BLaER1 treated with 17β-estradiol and CSF1 and Interleukin-3, amounts not matched to agents 10 nM and 100 nM (cell line): Measurements from ENCODE around the gene GCN1.

Experiments
- H3K27ac ChIP-seq, 11 experiments: shearing (Covaris generic); formaldehyde crosslinking; 2 replicates each; pipeline ENCODE4 v1.8.1; 2022
- H3K27me3 ChIP-seq, 11 experiments: shearing (Covaris generic); formaldehyde crosslinking; 2 replicates each; pipeline ENCODE4 v1.8.1; 2022
- H3K36me3 ChIP-seq, 11 experiments: shearing (Covaris generic); formaldehyde crosslinking; 2 replicates each; pipeline ENCODE4 v1.8.1; 2022
- H3K4me1 ChIP-seq, 10 experiments: shearing (Covaris generic); formaldehyde crosslinking; 2 replicates each; pipeline ENCODE4 v1.8.1; 2022
- H3K4me2 ChIP-seq, 11 experiments: shearing (Covaris generic); formaldehyde crosslinking; 2 replicates each; pipeline ENCODE4 v1.8.1; 2022
- H3K4me3 ChIP-seq, 10 experiments: shearing (Covaris generic); formaldehyde crosslinking; 2 replicates each; pipeline ENCODE4 v1.8.1; 2022
- H3K9ac ChIP-seq, 11 experiments: shearing (Covaris generic); formaldehyde crosslinking; 2 replicates each; pipeline ENCODE4 v1.8.1; 2022
- H3K9me3 ChIP-seq, 11 experiments: shearing (Covaris generic); formaldehyde crosslinking; replicated peaks in 1 of 11; 2 replicates each; pipeline ENCODE4 v1.8.1; 2022
- H4K20me1 ChIP-seq, 11 experiments: shearing (Covaris generic); formaldehyde crosslinking; 2 replicates each; pipeline ENCODE4 v1.8.1; 2022
- Cebpa-rat ChIP-seq, 11 experiments: shearing (Covaris generic); IDR thresholded peaks; 2 replicates each; pipeline ENCODE4 v1.8.1; 2022

Gene GCN1

DNA sequence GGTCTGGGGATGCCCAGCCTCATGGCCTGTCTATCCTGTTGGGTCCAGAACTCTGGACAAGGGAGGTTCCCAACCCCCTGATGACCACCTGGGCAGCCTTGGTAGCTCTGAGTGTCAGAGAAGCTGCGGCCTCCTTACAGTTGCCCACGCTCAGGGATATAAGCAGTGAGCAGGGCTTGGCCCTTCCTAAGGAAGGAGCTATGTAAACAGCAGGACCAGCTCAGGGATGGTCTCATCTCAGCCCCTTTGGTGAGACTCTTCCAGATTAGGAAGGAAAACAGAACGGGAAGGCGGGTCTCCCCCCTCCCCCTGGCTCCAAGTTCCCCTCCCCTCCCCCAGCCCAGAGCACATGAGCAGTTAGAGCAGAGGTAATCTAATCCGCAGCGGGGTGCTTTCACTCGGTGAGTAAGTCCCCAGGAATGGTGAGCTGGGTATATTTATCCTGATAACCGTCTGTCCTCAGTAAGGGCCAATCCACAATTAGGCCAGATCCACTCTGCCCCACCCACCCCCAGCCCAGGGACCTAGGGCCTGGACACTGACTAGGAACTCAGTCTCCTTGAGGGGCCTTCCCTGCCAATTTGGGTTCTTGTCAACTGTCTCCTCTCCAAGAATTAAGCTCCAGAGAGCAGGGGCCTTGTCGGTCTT is 35.9 kb upstream of the GCN1 start:
- peak overlapping the region; percentile 66 to 88 (median 86) for H3K27ac ChIP-seq
- peak overlapping the region; percentile 59 to 81 (median 74); a peak in 21 of 22 replicates for H3K9ac ChIP-seq
- H3K27me3 ChIP-seq, result no peaks in the 10 kb centered on the region
- peaks cover 4 to 34% (median 19%) of the 10 kb centered on the region in 11 experiments; a peak in 16 of 22 replicates for H4K20me1 ChIP-seq
- peak overlapping the region; percentile 86 to 97 (median 95) for H3K4me2 ChIP-seq
- H3K9me3 ChIP-seq, result no peaks in the 10 kb centered on the region
- H3K4me3 ChIP-seq, result peak overlapping the region in 7 of 10 experiments; percentile 12 to 49 (median 37); a peak in 11 of 20 replicates
- H3K36me3 ChIP-seq, result peaks cover 0 to 13% (median 0%) of the 10 kb centered on the region in 11 experiments; a peak in 6 of 22 replicates
- H3K4me1 ChIP-seq, result peaks cover 87 to 100% (median 96%) of the 10 kb centered on the region in 10 experiments
- TF ChIP-seq Cebpa-rat (IDR thresholded peaks at IDR 0.05), result no peak

DNA sequence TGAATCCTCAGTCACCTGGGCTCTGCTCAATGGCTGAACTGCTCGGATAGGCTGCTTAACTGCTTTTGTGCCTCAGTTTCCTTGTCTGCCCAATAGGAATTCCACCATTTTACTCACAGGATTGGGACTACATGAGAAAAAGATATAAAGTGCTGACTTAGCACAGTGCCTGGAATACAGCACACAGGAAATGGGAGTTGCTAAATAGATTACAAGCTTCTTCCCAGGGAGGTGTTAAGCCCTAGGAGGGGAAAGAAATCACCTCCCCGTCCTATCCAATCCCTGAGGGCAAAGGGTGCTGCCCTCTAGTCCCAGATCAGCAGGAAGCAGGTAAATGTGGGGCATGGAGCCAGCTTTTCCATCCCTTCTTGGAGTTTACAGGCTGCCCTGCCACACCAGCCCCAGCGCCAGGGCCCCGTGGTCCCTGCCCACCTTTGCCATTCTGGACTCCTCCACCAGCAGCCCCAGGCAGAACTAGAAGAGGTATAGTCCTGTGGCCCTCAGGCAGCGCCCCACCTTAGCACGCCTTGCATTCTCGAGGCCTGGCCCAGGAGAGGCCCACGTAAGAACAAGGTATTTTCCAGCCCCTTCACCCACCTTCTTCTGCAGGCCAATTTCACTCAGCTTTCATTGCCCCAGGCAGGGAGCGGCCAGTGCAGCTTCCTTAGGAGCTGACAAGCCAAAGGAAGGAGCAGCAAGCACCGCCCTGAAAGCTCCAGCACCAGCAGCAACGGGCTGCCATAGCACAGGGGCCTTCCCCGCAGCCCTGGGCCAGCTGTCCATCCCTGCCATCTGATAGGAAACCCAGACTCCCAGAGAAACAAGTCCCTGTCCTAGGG is 35.2 kb upstream of the GCN1 start:
- no peak for TF ChIP-seq Cebpa-rat (IDR thresholded peaks at IDR 0.05)
- no peaks in the 10 kb centered on the region for H3K27me3 ChIP-seq
- H3K4me3 ChIP-seq, result peak overlapping the region in 4 of 10 experiments; percentile 27 to 37 (median 30); a peak in 7 of 20 replicates
- H3K4me2 ChIP-seq, result peak overlapping the region; percentile 86 to 97 (median 95)
- peaks cover 87 to 100% (median 96%) of the 10 kb centered on the region in 10 experiments for H3K4me1 ChIP-seq
- H3K27ac ChIP-seq, result peak overlapping the region; percentile 43 to 88 (median 86)
- H3K9ac ChIP-seq, result peak overlapping the region; percentile 38 to 81 (median 69); a peak in 19 of 22 replicates
- H3K9me3 ChIP-seq, result no peaks in the 10 kb centered on the region
- peaks cover 0 to 41% (median 26%) of the 10 kb centered on the region in 11 experiments; a peak in 17 of 22 replicates for H4K20me1 ChIP-seq
- peaks cover 0 to 13% (median 0%) of the 10 kb centered on the region in 11 experiments; a peak in 6 of 22 replicates for H3K36me3 ChIP-seq

- H3K9ac ChIP-seq, result peak overlapping the region; percentile 38 to 81 (median 69); a peak in 19 of 22 replicates
- H3K27me3 ChIP-seq, result no peaks in the 10 kb centered on the region
- peak overlapping the region; percentile 86 to 97 (median 95) for H3K4me2 ChIP-seq
- H3K4me3 ChIP-seq, result peak overlapping the region in 5 of 10 experiments; percentile 11 to 51 (median 29); a peak in 7 of 20 replicates
- H3K27ac ChIP-seq, result peak overlapping the region; percentile 43 to 88 (median 86); a peak in 16 of 22 replicates
- H4K20me1 ChIP-seq, result peaks cover 0 to 48% (median 29%) of the 10 kb centered on the region in 11 experiments; a peak in 16 of 22 replicates
- H3K36me3 ChIP-seq, result peaks cover 0 to 19% (median 0%) of the 10 kb centered on the region in 11 experiments; a peak in 9 of 22 replicates
- peaks cover 87 to 100% (median 96%) of the 10 kb centered on the region in 10 experiments for H3K4me1 ChIP-seq
- H3K9me3 ChIP-seq, result no peaks in the 10 kb centered on the region
- TF ChIP-seq Cebpa-rat (IDR thresholded peaks at IDR 0.05), result no peak
Measured at GRCh38 chr12:120229071-120229486, 34.6 kb upstream of the GCN1 start.

GRCh38 chr12:120228291-120229070 is 34.0 kb upstream of the GCN1 start:
- no peak for TF ChIP-seq Cebpa-rat (IDR thresholded peaks at IDR 0.05)
- H3K4me2 ChIP-seq, result peak overlapping the region; percentile 86 to 97 (median 95)
- no peaks in the 10 kb centered on the region for H3K27me3 ChIP-seq
- peak overlapping the region; percentile 43 to 88 (median 86); a peak in 17 of 22 replicates for H3K27ac ChIP-seq
- peaks cover 86 to 100% (median 95%) of the 10 kb centered on the region in 10 experiments for H3K4me1 ChIP-seq
- peak overlapping the region in 5 of 10 experiments; percentile 11 to 51 (median 29); a peak in 7 of 20 replicates for H3K4me3 ChIP-seq
- H3K9me3 ChIP-seq, result no peaks in the 10 kb centered on the region
- H4K20me1 ChIP-seq, result peaks cover 0 to 54% (median 35%) of the 10 kb centered on the region in 11 experiments; a peak in 16 of 22 replicates
- peak overlapping the region; percentile 38 to 81 (median 69); a peak in 18 of 22 replicates for H3K9ac ChIP-seq
- H3K36me3 ChIP-seq, result peaks cover 0 to 25% (median 3%) of the 10 kb centered on the region in 11 experiments; a peak in 11 of 22 replicates

DNA sequence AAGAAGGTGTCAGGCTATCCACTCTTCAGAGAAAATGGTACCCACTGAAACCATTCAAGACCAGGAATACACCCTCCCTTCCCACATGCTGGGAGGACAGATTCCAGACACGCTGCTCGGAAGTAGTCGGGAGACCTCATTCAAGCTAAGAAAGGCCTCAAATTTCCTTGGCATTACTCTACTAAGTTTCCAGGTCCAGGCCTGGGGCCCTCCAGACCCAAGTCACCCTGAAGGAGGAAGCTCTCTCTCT is 33.5 kb upstream of the GCN1 start:
- Histone ChIP-seq H3K4me2 (peak overlapping the region; percentile 86 to 97 (median 95)), H3K9me3 (no peaks in the 10 kb centered on the region), H3K4me1 (peaks cover 81 to 95% (median 90%) of the 10 kb centered on the region in 10 experiments), H3K36me3 (peaks cover 0 to 30% (median 8%) of the 10 kb centered on the region in 11 experiments; a peak in 15 of 22 replicates), H3K9ac (peak overlapping the region in 7 of 11 experiments; percentile 5 to 81 (median 48); a peak in 3 of 22 replicates), H3K27ac (no peak overlapping the region; a peak in 1 of 22 replicates), H3K27me3 (no peaks in the 10 kb centered on the region), H4K20me1 (peaks cover 0 to 59% (median 35%) of the 10 kb centered on the region in 11 experiments; a peak in 16 of 22 replicates), H3K4me3 (0 out of 20 replicates have a peak overlapping the region, but pooled peaks of 1 of the 10 experiments have one; percentile 37)
- TF ChIP-seq Cebpa-rat (IDR thresholded peaks at IDR 0.05), result no peak

GRCh38 chr12:120227233-120228040 is 32.9 kb upstream of the GCN1 start:
- H3K27ac ChIP-seq, result no peak overlapping the region
- no peaks in the 10 kb centered on the region for H3K9me3 ChIP-seq
- H3K4me2 ChIP-seq, result peak overlapping the region in 10 of 11 experiments; percentile 86 to 97 (median 95); a peak in 14 of 22 replicates
- no peak for TF ChIP-seq Cebpa-rat (IDR thresholded peaks at IDR 0.05)
- H3K4me3 ChIP-seq, result no peak overlapping the region
- no peaks in the 10 kb centered on the region for H3K27me3 ChIP-seq
- peak overlapping the region in 5 of 11 experiments; percentile 36 to 81 (median 48); a peak in 6 of 22 replicates for H3K9ac ChIP-seq
- H4K20me1 ChIP-seq, result peaks cover 0 to 64% (median 35%) of the 10 kb centered on the region in 11 experiments; a peak in 16 of 22 replicates
- peaks cover 76 to 90% (median 85%) of the 10 kb centered on the region in 10 experiments for H3K4me1 ChIP-seq
- peaks cover 4 to 35% (median 13%) of the 10 kb centered on the region in 11 experiments; a peak in 21 of 22 replicates for H3K36me3 ChIP-seq

- Histone ChIP-seq H3K4me2 (peak overlapping the region; percentile 64 to 97 (median 87)), H3K27ac (peak overlapping the region; percentile 12 to 63 (median 50); a peak in 19 of 22 replicates), H3K4me1 (peaks cover 62 to 76% (median 71%) of the 10 kb centered on the region in 10 experiments), H3K36me3 (peaks cover 17 to 49% (median 27%) of the 10 kb centered on the region in 11 experiments), H3K9me3 (no peaks in the 10 kb centered on the region), H3K9ac (peak overlapping the region; percentile 19 to 73 (median 56); a peak in 19 of 22 replicates), H3K4me3 (peak overlapping the region in 4 of 10 experiments; percentile 0 to 40 (median 30); a peak in 2 of 20 replicates), H4K20me1 (peaks cover 0 to 78% (median 35%) of the 10 kb centered on the region in 11 experiments; a peak in 17 of 22 replicates), H3K27me3 (no peaks in the 10 kb centered on the region)
- TF ChIP-seq Cebpa-rat (IDR thresholded peaks at IDR 0.05), result no peak
Measured at GRCh38 chr12:120225852-120226640, 31.5 kb upstream of the GCN1 start.
